GM12878 (cell line): ENCODE data around the gene MIPOL1. TPM values are rescaled to one million over a fixed set of nuclear protein-coding genes. Genes with fewer than 3 reads are reported as not detected.

ENCODE experiments used
- ATAC-seq: fragments of 200-7000 bp; cut with Tn5 transposase; 3 replicates; pipeline ENCODE4 v1.9.1; 2020; ENCODE audit warnings: mild to moderate bottlenecking, moderate library complexity
- BruUV-seq: library from RNA; stranded (reverse); fragments of 400-500 nt; replicated peaks from 2 replicates; lab custom pipeline; 2021; lab: Mats Ljungman, UMichigan
- CTCF ChIA-PET: fragments of 300-600 bp; sonication (Branson Sonifier 250); formaldehyde crosslinking; extraction: SDS; loops from one replicate; lab custom pipeline; 2021; ENCODE audit warnings: inconsistent platforms; lab: Yijun Ruan, JAX
- POLR2A ChIA-PET: fragments of 350-600 bp; formaldehyde crosslinking; extraction: SDS; loops from one replicate; lab custom pipeline; 2021; ENCODE audit warnings: inconsistent platforms; lab: Charles Lee
- RAD21 ChIA-PET: fragments of 300-600 bp; sonication (Branson Sonifier 250); formaldehyde crosslinking; loops from one replicate; lab custom pipeline; 2023; ENCODE audit warnings: antibody characterized with exemption; ENCODE audit not compliant: unreplicated experiment; lab: Charles Lee
- SMC1A ChIA-PET: fragments of 300-600 bp; sonication (Branson Sonifier 250); formaldehyde crosslinking; loops from one replicate; lab custom pipeline; 2023; ENCODE audit not compliant: unreplicated experiment, uncharacterized antibody; lab: Charles Lee
- DNase-seq: peaks from one replicate; pipeline ENCODE4 v3.0.0-alpha.2; 2011; ENCODE audit warnings: low read depth, low spot score
- FAIRE-seq: peaks from 3 replicates; lab custom pipeline; 2011; peaks lifted over from hg19 to GRCh38; lab: Jason Lieb, UNC
- H2AFZ ChIP-seq: 2 replicates; pipeline ENCODE4 v1.6.0; 2011; ENCODE audit warnings: low read depth, low read length, control low read depth; ENCODE audit not compliant: control insufficient read depth
- H3K27ac ChIP-seq: 2 replicates; pipeline ENCODE4 v1.5.1; 2011; ENCODE audit warnings: control low read depth; ENCODE audit not compliant: control insufficient read depth, insufficient read depth
- H3K27me3 ChIP-seq, 2 experiments: replicated peaks in 1 of 2; 2 replicates each; pipeline versions ENCODE4 v1.6.0 to v1.6.1; 2011; ENCODE audit warnings: low read length in 1 of 2; ENCODE audit not compliant: control insufficient read depth in 2 of 2, insufficient read depth in 2 of 2
- H3K36me3 ChIP-seq, 2 experiments: 2 replicates each; pipeline ENCODE4 v1.5.1; 2011; ENCODE audit warnings: low read length in 1 of 2; ENCODE audit not compliant: control insufficient read depth in 2 of 2, insufficient read depth in 2 of 2
- H3K4me1 ChIP-seq: 2 replicates; pipeline ENCODE4 v1.6.1; 2011; ENCODE audit warnings: mild to moderate bottlenecking, low read length, moderate library complexity, mixed read lengths; ENCODE audit not compliant: control insufficient read depth, insufficient read depth
- H3K4me2 ChIP-seq: 2 replicates; pipeline ENCODE4 v1.6.0; 2011; ENCODE audit warnings: control low read depth; ENCODE audit not compliant: control insufficient read depth, insufficient read depth
- H3K4me3 ChIP-seq: fragments of 200-600 bp; sonication (generic); 2 replicates; pipeline ENCODE4 v1.5.1; 2016
- H3K79me2 ChIP-seq: 2 replicates; pipeline ENCODE4 v1.6.0; 2011; ENCODE audit warnings: low read length; ENCODE audit not compliant: control insufficient read depth, insufficient read depth
- H3K9ac ChIP-seq: 2 replicates; pipeline ENCODE4 v1.8.0; 2011; ENCODE audit warnings: low read length, control low read depth, mixed read lengths; ENCODE audit not compliant: control insufficient read depth, insufficient read depth
- H3K9me3 ChIP-seq: replicated peaks from 3 replicates; pipeline ENCODE4 v1.5.1; 2011; ENCODE audit warnings: mild to moderate bottlenecking, low read length; ENCODE audit not compliant: control insufficient read depth, insufficient read depth
- H4K20me1 ChIP-seq: 2 replicates; pipeline ENCODE4 v1.6.0; 2011; ENCODE audit not compliant: control insufficient read depth, insufficient read depth
- ATF2 ChIP-seq: IDR thresholded peaks from 2 replicates; pipeline ENCODE4 v1.6.1; 2012; ENCODE audit warnings: low read length, inconsistent platforms
- BRCA1 ChIP-seq: IDR thresholded peaks from 2 replicates; pipeline ENCODE4 v1.6.1; 2011; ENCODE audit warnings: low read depth, low read length, improper control_type of control experiment
- CBX3 ChIP-seq: fragments of 200-600 bp; sonication (generic); IDR thresholded peaks from 2 replicates; pipeline ENCODE4 v1.6.1; 2016; ENCODE audit warnings: low read depth, borderline replicate concordance
- EGR1 ChIP-seq, 2 experiments: IDR thresholded peaks; 1 replicate in 1 of 2; 2 replicates in 1 of 2; pipeline ENCODE4 v1.6.1; 2011 to 2012; ENCODE audit warnings: low read depth in 2 of 2, low read length in 2 of 2, borderline replicate concordance in 1 of 2, mild to moderate bottlenecking in 1 of 2, moderate library complexity in 1 of 2
- MEF2B ChIP-seq: fragments of 450-650 bp; IDR thresholded peaks from 2 replicates; pipeline ENCODE4 v1.6.1; 2018; ENCODE audit warnings: mild to moderate bottlenecking, moderate library complexity; ENCODE audit not compliant: partially characterized antibody, poor library complexity, severe bottlenecking
- PAX5 ChIP-seq: IDR thresholded peaks from 2 replicates; pipeline ENCODE4 v1.6.1; 2011; ENCODE audit warnings: low read depth, low read length, borderline replicate concordance
- PAX8 ChIP-seq: fragments of 450-650 bp; IDR thresholded peaks from 2 replicates; pipeline ENCODE4 v1.6.1; 2017; ENCODE audit warnings: mild to moderate bottlenecking, moderate library complexity
- PRDM15 ChIP-seq: fragments of 450-650 bp; formaldehyde crosslinking; IDR thresholded peaks from 2 replicates; pipeline ENCODE4 v1.4.0; 2020; ENCODE audit warnings: mild to moderate bottlenecking, moderate library complexity
- RAD51 ChIP-seq: fragments of 450-650 bp; IDR thresholded peaks from 2 replicates; pipeline ENCODE4 v1.6.1; 2016; ENCODE audit warnings: moderate library complexity, mild to moderate bottlenecking, inconsistent platforms
- RB1 ChIP-seq: fragments of 450-650 bp; formaldehyde crosslinking; IDR thresholded peaks from 2 replicates; pipeline ENCODE4 v1.6.1; 2017; ENCODE audit warnings: mild to moderate bottlenecking, borderline replicate concordance
- RCOR1 ChIP-seq: conservative IDR thresholded peaks from 2 replicates; pipeline ENCODE4 v1.6.1; 2012; ENCODE audit warnings: low read depth, low read length, improper control_type of control experiment
- SMAD1 ChIP-seq: fragments of 450-650 bp; IDR thresholded peaks from 2 replicates; pipeline ENCODE4 v1.6.1; 2018; ENCODE audit warnings: mild to moderate bottlenecking, low read depth; ENCODE audit not compliant: partially characterized antibody
- TARDBP ChIP-seq: IDR thresholded peaks from 2 replicates; pipeline ENCODE4 v1.6.1; 2016; ENCODE audit warnings: borderline replicate concordance
- YBX1 ChIP-seq: fragments of 450-650 bp; IDR thresholded peaks from 2 replicates; pipeline ENCODE4 v1.6.1; 2016; ENCODE audit warnings: antibody characterized with exemption
- ZNF217 ChIP-seq: fragments of 450-650 bp; IDR thresholded peaks from 2 replicates; pipeline ENCODE4 v1.6.1; 2017; ENCODE audit warnings: antibody characterized with exemption, mild to moderate bottlenecking
- ZNF274 ChIP-seq: IDR thresholded peaks from one replicate; pipeline ENCODE4 v1.8.0; 2011; ENCODE audit not compliant: insufficient read length, insufficient read depth
- WGBS: methylation state at CpG from one replicate; pipeline ENCODE4 v1.1.6; 2016; ENCODE audit warnings: low lambda C conversion rate; ENCODE audit not compliant: insufficient replicate concordance, insufficient coverage; ENCODE audit errors: missing lambda C conversion rate; 5-methylcytosine and 5-hydroxymethylcytosine counted together
- in situ Hi-C: fragments of 300-500 bp; cut with MboI; formaldehyde crosslinking; loops from 9 replicates; pipeline ENCODE4 v1.14.3; 2018; ENCODE audit warnings: mixed read lengths
- intact Hi-C: fragments of 100-400 bp; cut with micrococcal nuclease; formaldehyde crosslinking; loops from one replicate; pipeline ENCODE4 v1.14.2; 2022; ENCODE audit not compliant: unreplicated experiment
- polyA plus RNA-seq, 11 experiments: library from polyadenylated mRNA; depleted of rRNA in 4 of 11; unstranded in 6 of 11; stranded (reverse) in 5 of 11; fragments of >200 nt; fragmentation: Nextera tagmentation in 4 of 11; fragmentation: Illumina TruSeq in 1 of 11; extraction: Ambion mirVana in 4 of 11; extraction: Trizol in 1 of 11; gene quantifications; 1 replicate in 1 of 11; 2 replicates in 10 of 11; pipeline versions ENCODE4 v1.2.1 to v1.2.3, GENCODE V29; 2011 to 2016; ENCODE audit warnings: inconsistent platforms in 2 of 11, missing spikeins in 2 of 11, low read depth in 1 of 11
- total RNA-seq, 4 experiments: library from RNA; depleted of rRNA in 3 of 4; stranded (reverse); fragments of >200 nt in 3 of 4; fragmentation: Illumina TruSeq in 1 of 4; extraction: Trizol in 1 of 4; gene quantifications; 2 replicates each; pipeline versions ENCODE4 v1.2.1 to v1.2.3, GENCODE V29; 2013 to 2021

MIPOL1 gene
- total and polyA plus RNA-seq, 10 of the 15 experiments (the other 5 are each of a cell fraction or from before 2014, with no cell fraction given), result 0.06 TPM; not detected in 9

DNA sequence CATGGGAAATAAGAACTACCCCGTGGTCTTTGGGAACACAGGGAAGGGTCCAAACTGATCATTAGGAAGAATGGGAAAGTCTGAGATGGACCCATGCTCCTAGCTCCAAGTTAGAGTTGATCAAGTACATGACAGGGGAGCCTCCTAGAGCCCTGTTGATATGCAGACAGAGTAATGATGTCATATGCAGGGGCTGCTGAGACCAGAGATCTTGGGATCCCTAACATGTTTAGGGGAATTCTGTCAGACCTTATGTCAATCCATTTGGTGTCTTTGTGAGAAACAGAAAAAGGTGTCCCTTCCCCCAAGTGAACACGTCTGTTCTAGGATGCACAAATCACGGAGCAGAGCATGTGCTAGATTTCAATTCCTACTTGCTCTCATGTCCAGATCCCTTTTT is 31.9 kb upstream of the MIPOL1 start:
- H3K36me3 ChIP-seq, result no peaks in the 10 kb centered on the region
- intact Hi-C loops, result no loop called here
- H3K4me2 ChIP-seq, result no peak overlapping the region
- TF ChIP-seq BRCA1 (no peak), PAX5 (no peak), PRDM15 (CRISPR knock-in tag) (no peak), SMAD1 (no peak), YBX1 (no peak), RB1 (no peak), RAD51 (no peak), ZNF217 (no peak), RCOR1 (no peak), CBX3 (no peak), MEF2B (no peak), TARDBP (no peak), EGR1 (IDR thresholded peaks at IDR 0.05; ENCODE audit: borderline replicate concordance in 1 of 2, low read depth in 2 of 2, low read length in 2 of 2) (no peak), ZNF274 (no peak), ATF2 (no peak), PAX8 (no peak)
- TF ChIP-seq, all 136 proteins: peak for 0
- H3K4me1 ChIP-seq, result no peaks in the 10 kb centered on the region
- no peak overlapping the region for H3K9ac ChIP-seq
- CTCF ChIA-PET, result interaction anchor here (1.6 kb wide), 1 partner anchor 16 kb away, joined by 5 read pairs; no protein-coding TSS in a partner anchor
- H3K27me3 ChIP-seq, result no peaks in the 10 kb centered on the region
- in situ Hi-C loops, result no loop called here
- WGBS, result 2% methylated on average over 3 of the region's 3 CpGs
- RAD21 ChIA-PET, result no interaction called here
- H3K79me2 ChIP-seq, result no peaks in the 10 kb centered on the region
- ATAC-seq (no peak), FAIRE-seq (no peak), DNase-seq (no peak)
- H3K4me3 ChIP-seq, result no peak overlapping the region
- no peak overlapping the region for H2AFZ ChIP-seq
- H3K27ac ChIP-seq, result no peak overlapping the region
- BruUV-seq, result no TSS peak
- H3K9me3 ChIP-seq, result no peaks in the 10 kb centered on the region
- SMC1A ChIA-PET, result no interaction called here
- POLR2A ChIA-PET, result no interaction called here
- no peaks in the 10 kb centered on the region for H4K20me1 ChIP-seq
